Thyroid gland (tissue), 4 donors: ENCODE data around the gene E2F6.

ENCODE experiments used
- POLR2A ChIP-seq, 2 donors: fragments of 450-650 bp; IDR thresholded peaks; one replicate each; pipeline ENCODE4 v1.6.1; 2017; ENCODE audit warnings: antibody characterized with exemption in 2 of 2, mild to moderate bottlenecking in 2 of 2, moderate library complexity in 1 of 2
- TF ChIP-seq, protein P1 (sequence below), 6 experiments: fragments of 200-600 bp in 3 of 6; fragments of 450-650 bp in 3 of 6; sonication (generic) in 3 of 6; IDR thresholded peaks; one replicate each; pipeline ENCODE4 v1.5.1; 2016 to 2019; ENCODE audit warnings: antibody characterized with exemption in 6 of 6, mild to moderate bottlenecking in 2 of 6, inconsistent platforms in 1 of 6, moderate library complexity in 1 of 6

DNA sequence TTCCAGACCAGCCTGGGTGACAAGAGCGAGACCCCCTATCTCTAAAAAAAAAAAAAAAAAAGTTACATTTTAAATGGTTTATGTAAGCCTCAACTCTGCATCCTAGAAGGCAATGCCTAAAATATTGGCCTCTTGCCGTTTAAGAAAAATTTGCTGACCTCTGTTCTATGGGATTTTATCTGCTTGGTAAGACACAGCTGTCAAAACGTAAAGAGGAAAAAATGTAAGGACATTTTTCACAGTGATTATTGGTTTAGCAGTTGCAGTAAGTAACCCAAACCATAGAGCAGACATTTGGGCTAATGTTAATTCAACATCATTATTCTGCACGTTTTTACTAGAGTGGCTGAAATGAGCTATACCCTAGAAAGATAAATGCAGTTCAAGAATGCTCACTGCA is 14.4 kb upstream of the E2F6 start:
- TF ChIP-seq, protein P1, sequence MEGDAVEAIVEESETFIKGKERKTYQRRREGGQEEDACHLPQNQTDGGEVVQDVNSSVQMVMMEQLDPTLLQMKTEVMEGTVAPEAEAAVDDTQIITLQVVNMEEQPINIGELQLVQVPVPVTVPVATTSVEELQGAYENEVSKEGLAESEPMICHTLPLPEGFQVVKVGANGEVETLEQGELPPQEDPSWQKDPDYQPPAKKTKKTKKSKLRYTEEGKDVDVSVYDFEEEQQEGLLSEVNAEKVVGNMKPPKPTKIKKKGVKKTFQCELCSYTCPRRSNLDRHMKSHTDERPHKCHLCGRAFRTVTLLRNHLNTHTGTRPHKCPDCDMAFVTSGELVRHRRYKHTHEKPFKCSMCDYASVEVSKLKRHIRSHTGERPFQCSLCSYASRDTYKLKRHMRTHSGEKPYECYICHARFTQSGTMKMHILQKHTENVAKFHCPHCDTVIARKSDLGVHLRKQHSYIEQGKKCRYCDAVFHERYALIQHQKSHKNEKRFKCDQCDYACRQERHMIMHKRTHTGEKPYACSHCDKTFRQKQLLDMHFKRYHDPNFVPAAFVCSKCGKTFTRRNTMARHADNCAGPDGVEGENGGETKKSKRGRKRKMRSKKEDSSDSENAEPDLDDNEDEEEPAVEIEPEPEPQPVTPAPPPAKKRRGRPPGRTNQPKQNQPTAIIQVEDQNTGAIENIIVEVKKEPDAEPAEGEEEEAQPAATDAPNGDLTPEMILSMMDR (IDR thresholded peaks at IDR 0.05), result no peak
- TF ChIP-seq POLR2A (IDR thresholded peaks at IDR 0.05), result no peak
